Measurements from ENCODE around the gene CBY1.
"Not testable (repeated sequence)": the region's sequence is repeated elsewhere in the genome, so short reads cannot be mapped to it uniquely, and the experiment has no call there.

The CBY1 gene

DNA sequence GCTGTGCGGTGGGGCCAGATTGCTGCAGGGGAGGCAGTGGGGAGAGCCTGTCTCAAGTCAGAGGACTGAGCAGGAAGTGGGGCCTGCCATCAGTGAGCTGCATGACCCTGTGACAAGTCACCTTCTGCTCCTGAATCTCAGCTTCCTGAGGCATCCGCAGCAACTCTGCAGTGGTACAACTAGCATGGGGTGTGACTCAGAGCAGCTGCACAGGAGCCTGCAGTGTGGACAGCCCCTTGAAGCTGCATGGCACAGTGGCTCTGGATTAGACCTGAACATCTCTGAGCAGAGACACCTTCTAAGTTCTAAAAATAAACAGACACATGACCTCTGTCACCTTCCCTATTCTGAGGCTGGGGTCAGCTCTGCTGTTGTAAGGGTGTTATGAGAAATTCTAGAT lies 18.2 kb upstream of the CBY1 start:
- Histone ChIP-seq H3K4me2 (ENCODE audit: low read depth, low read length) (no peak overlapping the region), H3K4me3 (ENCODE audit: low read length) (no peak overlapping the region), H3K9me2 (replicated peaks; ENCODE audit: insufficient read depth, low read length) (no peaks in the 10 kb centered on the region), H3K36me3 (replicated peaks; ENCODE audit: insufficient read depth, low read length) (no peaks in the 10 kb centered on the region), H3K27ac (ENCODE audit: low read length) (no peak overlapping the region), H4K20me1 (ENCODE audit: insufficient read depth, low read length) (no peaks in the 10 kb centered on the region), H3K79me2 (ENCODE audit: low read length) (no peaks in the 10 kb centered on the region), H3K9me3 (replicated peaks; ENCODE audit: insufficient read depth, low read length) (no peaks in the 10 kb centered on the region), H2AFZ (ENCODE audit: low read length) (no peak overlapping the region), H3K27me3 (replicated peaks; ENCODE audit: insufficient read depth, low read length) (no peaks in the 10 kb centered on the region), H3F3A (ENCODE audit: insufficient read depth, low read length) (no peaks in the 10 kb centered on the region), H3K4me1 (ENCODE audit: low read length) (no peaks in the 10 kb centered on the region), H3K9ac (ENCODE audit: low read length) (no peak overlapping the region)
- no peak for TF ChIP-seq EZH2phosphoT487 (IDR thresholded peaks at IDR 0.05; ENCODE audit: low read length)
- no peak for TF ChIP-seq EZH2 (optimal IDR thresholded peaks at IDR 0.05; ENCODE audit: low read depth, low read length)
- TF ChIP-seq, protein P1, sequence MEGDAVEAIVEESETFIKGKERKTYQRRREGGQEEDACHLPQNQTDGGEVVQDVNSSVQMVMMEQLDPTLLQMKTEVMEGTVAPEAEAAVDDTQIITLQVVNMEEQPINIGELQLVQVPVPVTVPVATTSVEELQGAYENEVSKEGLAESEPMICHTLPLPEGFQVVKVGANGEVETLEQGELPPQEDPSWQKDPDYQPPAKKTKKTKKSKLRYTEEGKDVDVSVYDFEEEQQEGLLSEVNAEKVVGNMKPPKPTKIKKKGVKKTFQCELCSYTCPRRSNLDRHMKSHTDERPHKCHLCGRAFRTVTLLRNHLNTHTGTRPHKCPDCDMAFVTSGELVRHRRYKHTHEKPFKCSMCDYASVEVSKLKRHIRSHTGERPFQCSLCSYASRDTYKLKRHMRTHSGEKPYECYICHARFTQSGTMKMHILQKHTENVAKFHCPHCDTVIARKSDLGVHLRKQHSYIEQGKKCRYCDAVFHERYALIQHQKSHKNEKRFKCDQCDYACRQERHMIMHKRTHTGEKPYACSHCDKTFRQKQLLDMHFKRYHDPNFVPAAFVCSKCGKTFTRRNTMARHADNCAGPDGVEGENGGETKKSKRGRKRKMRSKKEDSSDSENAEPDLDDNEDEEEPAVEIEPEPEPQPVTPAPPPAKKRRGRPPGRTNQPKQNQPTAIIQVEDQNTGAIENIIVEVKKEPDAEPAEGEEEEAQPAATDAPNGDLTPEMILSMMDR (IDR thresholded peaks at IDR 0.05; ENCODE audit: low read length) = no peak
- no peak for DNase-seq

DNA sequence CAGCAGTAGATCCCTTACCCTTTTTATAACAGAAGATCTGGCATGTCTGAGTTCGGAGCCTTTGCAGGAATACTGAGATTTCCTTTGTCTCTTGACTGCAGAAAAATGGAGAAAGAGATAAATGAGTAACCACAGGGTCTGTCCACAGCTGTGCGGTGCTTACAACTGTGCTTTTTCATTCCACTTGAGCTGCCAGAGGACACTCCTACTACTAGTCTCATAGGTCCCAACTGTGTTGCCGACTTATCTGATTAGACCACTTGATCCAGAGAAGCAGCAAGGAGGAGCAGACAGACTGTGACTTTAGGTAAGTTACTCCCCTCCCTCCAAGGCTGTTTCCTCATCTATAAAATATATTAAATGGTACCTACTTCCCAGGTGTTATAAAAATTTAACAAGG lies 17.7 kb upstream of the CBY1 start:
- Histone ChIP-seq H3K9me3 (replicated peaks; ENCODE audit: insufficient read depth, low read length) (no peaks in the 10 kb centered on the region), H3K79me2 (ENCODE audit: low read length) (no peaks in the 10 kb centered on the region), H3K4me1 (ENCODE audit: low read length) (no peaks in the 10 kb centered on the region), H3K4me2 (ENCODE audit: low read depth, low read length) (no peak overlapping the region), H4K20me1 (ENCODE audit: insufficient read depth, low read length) (no peaks in the 10 kb centered on the region), H3K27me3 (replicated peaks; ENCODE audit: insufficient read depth, low read length) (no peaks in the 10 kb centered on the region), H3K27ac (ENCODE audit: low read length) (no peak overlapping the region), H3K9ac (ENCODE audit: low read length) (no peak overlapping the region), H3F3A (ENCODE audit: insufficient read depth, low read length) (no peaks in the 10 kb centered on the region), H3K36me3 (replicated peaks; ENCODE audit: insufficient read depth, low read length) (no peaks in the 10 kb centered on the region), H3K9me2 (replicated peaks; ENCODE audit: insufficient read depth, low read length) (no peaks in the 10 kb centered on the region), H3K4me3 (ENCODE audit: low read length) (no peak overlapping the region), H2AFZ (ENCODE audit: low read length) (no peak overlapping the region)
- TF ChIP-seq, protein P1 (IDR thresholded peaks at IDR 0.05; ENCODE audit: low read length) = no peak
- TF ChIP-seq EZH2 (optimal IDR thresholded peaks at IDR 0.05; ENCODE audit: low read depth, low read length) (no peak), EZH2phosphoT487 (IDR thresholded peaks at IDR 0.05; ENCODE audit: low read length) (no peak)
- DNase-seq = no peak

DNA sequence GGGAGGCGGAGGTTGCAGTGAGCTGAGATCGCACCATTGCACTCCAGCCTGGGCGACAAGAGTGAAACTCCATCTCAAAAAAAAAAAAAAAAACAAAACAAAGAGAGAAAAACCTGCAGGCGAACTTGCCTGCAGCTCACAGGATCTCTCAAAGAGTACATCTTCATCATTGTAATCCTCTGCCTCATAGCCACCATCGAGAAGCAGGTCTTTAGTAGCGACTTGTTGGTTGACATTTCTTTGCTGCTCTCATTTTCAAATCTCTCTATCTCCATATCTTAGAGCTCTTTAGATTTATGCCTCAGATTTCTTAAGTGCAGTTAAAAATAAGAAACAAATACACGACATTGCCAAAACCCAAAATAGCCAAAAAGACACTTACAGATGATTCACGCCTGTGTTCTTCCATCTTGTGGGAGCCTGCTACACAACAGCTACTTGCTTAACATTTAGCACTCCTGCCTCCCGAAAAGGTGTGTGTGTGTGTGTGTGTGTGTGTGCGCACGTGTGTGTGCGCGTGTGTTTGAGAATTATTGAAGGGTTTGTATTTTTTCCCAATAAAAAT lies 14.9 kb upstream of the CBY1 start:
- Histone ChIP-seq H3K9me2 (replicated peaks; ENCODE audit: insufficient read depth, low read length) (no peaks in the 10 kb centered on the region), H3F3A (ENCODE audit: insufficient read depth, low read length) (no peaks in the 10 kb centered on the region), H3K27me3 (replicated peaks; ENCODE audit: insufficient read depth, low read length) (no peaks in the 10 kb centered on the region), H3K9me3 (replicated peaks; ENCODE audit: insufficient read depth, low read length) (no peaks in the 10 kb centered on the region), H3K9ac (ENCODE audit: low read length) (no peak overlapping the region), H3K4me1 (ENCODE audit: low read length) (no peaks in the 10 kb centered on the region), H2AFZ (ENCODE audit: low read length) (no peak overlapping the region), H3K27ac (ENCODE audit: low read length) (no peak overlapping the region), H3K36me3 (replicated peaks; ENCODE audit: insufficient read depth, low read length) (no peaks in the 10 kb centered on the region), H4K20me1 (ENCODE audit: insufficient read depth, low read length) (no peaks in the 10 kb centered on the region), H3K4me3 (ENCODE audit: low read length) (no peak overlapping the region), H3K4me2 (ENCODE audit: low read depth, low read length) (no peak overlapping the region), H3K79me2 (ENCODE audit: low read length) (no peaks in the 10 kb centered on the region)
- TF ChIP-seq EZH2 (optimal IDR thresholded peaks at IDR 0.05; ENCODE audit: low read depth, low read length) = no peak
- no peak for TF ChIP-seq EZH2phosphoT487 (IDR thresholded peaks at IDR 0.05; ENCODE audit: low read length)
- TF ChIP-seq, protein P1 (IDR thresholded peaks at IDR 0.05; ENCODE audit: low read length) = no peak
- no peak for DNase-seq

DNA sequence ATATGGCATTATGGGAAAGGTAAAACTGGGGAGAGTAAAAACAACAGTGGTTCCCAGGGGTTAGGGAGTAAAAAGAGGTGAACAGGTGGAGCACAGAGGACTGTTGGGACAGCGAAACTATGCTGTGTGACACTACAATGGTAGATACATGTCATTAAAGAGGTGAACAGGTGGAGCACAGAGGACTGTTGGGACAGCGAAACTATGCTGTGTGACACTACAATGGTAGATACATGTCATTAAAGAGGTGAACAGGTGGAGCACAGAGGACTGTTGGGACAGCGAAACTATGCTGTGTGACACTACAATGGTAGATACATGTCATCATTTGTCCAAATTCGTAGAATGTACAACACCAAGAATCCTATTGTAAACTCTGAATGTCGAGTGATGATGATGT lies 12.2 kb upstream of the CBY1 start:
- H3K27ac ChIP-seq (ENCODE audit: low read length); H3F3A ChIP-seq (ENCODE audit: insufficient read depth, low read length); H3K9me3 ChIP-seq (replicated peaks; ENCODE audit: insufficient read depth, low read length); H3K9ac ChIP-seq (ENCODE audit: low read length); H3K4me3 ChIP-seq (ENCODE audit: low read length); H3K9me2 ChIP-seq (replicated peaks; ENCODE audit: insufficient read depth, low read length); H3K4me1 ChIP-seq (ENCODE audit: low read length); H3K36me3 ChIP-seq (replicated peaks; ENCODE audit: insufficient read depth, low read length); H3K27me3 ChIP-seq (replicated peaks; ENCODE audit: insufficient read depth, low read length); H3K4me2 ChIP-seq (ENCODE audit: low read depth, low read length); DNase-seq; H2AFZ ChIP-seq (ENCODE audit: low read length); H4K20me1 ChIP-seq (ENCODE audit: insufficient read depth, low read length); H3K79me2 ChIP-seq (ENCODE audit: low read length): not testable (repeated sequence)

All from MM.1S (cell line).